Measurements from ENCODE around the gene F8.

GRCh38 chrX:154991476-154991875 is 31.0 kb downstream of the F8 start:
- TF ChIP-seq CTCF (conservative IDR thresholded peaks at IDR 0.05 in 1 of 2, IDR thresholded peaks at IDR 0.05 in 1 of 2; ENCODE audit: low read depth in 1 of 2, low read length in 2 of 2), result no peak
- TF ChIP-seq EZH2 (IDR thresholded peaks at IDR 0.05; ENCODE audit: low read length, missing control alignments), result no peak
